ENCODE measurements around the gene KAZN. TPM values are rescaled to one million over a fixed set of nuclear protein-coding genes. Genes with fewer than 3 reads are reported as not detected.

Gene KAZN
- total RNA-seq, 2 experiments from 2014 or later, result 0.22 to 0.55 TPM

GRCh38 chr1:14873677-14874076 lies 275.2 kb downstream of the KAZN start:
- Histone ChIP-seq H3K27me3 (ENCODE audit: control insufficient read depth in 1 of 2, insufficient read depth in 2 of 2, low read length in 2 of 2) (peaks cover 0 to 12% of the 10 kb centered on the region in 2 experiments), H3K4me1 (ENCODE audit: insufficient read depth, low read length) (no peaks in the 10 kb centered on the region), H3K9me3 (ENCODE audit: control insufficient read depth in 1 of 2, insufficient read depth in 1 of 2, low read length in 2 of 2) (no peaks in the 10 kb centered on the region), H3K27ac (ENCODE audit: low read depth in 1 of 2, low read length in 2 of 2) (no peak overlapping the region), H3K36me3 (ENCODE audit: insufficient read depth, low read length) (no peaks in the 10 kb centered on the region), H3K4me3 (ENCODE audit: low read length) (no peak overlapping the region)
- H3K9me3 Mint-ChIP-seq, result no peaks in the 10 kb centered on the region
- ChIA-PET POLR2A (no interaction called here), CTCF (no interaction called here)
- intact Hi-C loops (cut with DNase I, micrococcal nuclease), result no loop called here
- ATAC-seq (ENCODE audit: poor library complexity), result no peak
- no peak for DNase-seq
- H3K27me3 Mint-ChIP-seq, result peaks cover 20% of the 10 kb centered on the region
- no peak overlapping the region for H3K27ac Mint-ChIP-seq
- TF ChIP-seq CTCF (IDR thresholded peaks at IDR 0.05), result no peak
- no peak overlapping the region for H3K4me3 Mint-ChIP-seq
- H3K4me1 Mint-ChIP-seq (ENCODE audit: low read depth), result no peaks in the 10 kb centered on the region
- no peaks in the 10 kb centered on the region for H3K36me3 Mint-ChIP-seq (ENCODE audit: low read depth)

- H3K4me3 ChIP-seq (ENCODE audit: low read length), result no peak overlapping the region
- DNase-seq, result no peak
- Mint-ChIP-seq H3K4me1 (ENCODE audit: low read depth) (no peaks in the 10 kb centered on the region), H3K27ac (no peak overlapping the region), H3K27me3 (peaks cover 15% of the 10 kb centered on the region), H3K36me3 (ENCODE audit: low read depth) (no peaks in the 10 kb centered on the region), H3K9me3 (no peaks in the 10 kb centered on the region), H3K4me3 (no peak overlapping the region)
- H3K36me3 ChIP-seq (ENCODE audit: insufficient read depth, low read length), result no peaks in the 10 kb centered on the region
- ChIA-PET CTCF (no interaction called here), POLR2A (no interaction called here)
- no peaks in the 10 kb centered on the region for H3K4me1 ChIP-seq (ENCODE audit: insufficient read depth, low read length)
- H3K27ac ChIP-seq (ENCODE audit: low read depth in 1 of 2, low read length in 2 of 2), result no peak overlapping the region
- no peak for TF ChIP-seq CTCF (IDR thresholded peaks at IDR 0.05)
- H3K9me3 ChIP-seq (ENCODE audit: control insufficient read depth in 1 of 2, insufficient read depth in 1 of 2, low read length in 2 of 2), result no peaks in the 10 kb centered on the region
- peaks cover 0 to 12% of the 10 kb centered on the region in 2 experiments for H3K27me3 ChIP-seq (ENCODE audit: control insufficient read depth in 1 of 2, insufficient read depth in 2 of 2, low read length in 2 of 2)
- intact Hi-C loops (cut with DNase I, micrococcal nuclease), result no loop called here
- ATAC-seq (ENCODE audit: poor library complexity), result no peak
These were observed 277.3 kb downstream of the KAZN start for GRCh38 chr1:14875524-14876509.

GRCh38 chr1:14876747-14877146 lies 278.3 kb downstream of the KAZN start:
- Histone ChIP-seq H3K27me3 (ENCODE audit: control insufficient read depth in 1 of 2, insufficient read depth in 2 of 2, low read length in 2 of 2) (peaks cover 0 to 10% of the 10 kb centered on the region in 2 experiments), H3K4me1 (ENCODE audit: insufficient read depth, low read length) (no peaks in the 10 kb centered on the region), H3K27ac (ENCODE audit: low read depth in 1 of 2, low read length in 2 of 2) (no peak overlapping the region), H3K9me3 (ENCODE audit: control insufficient read depth in 1 of 2, insufficient read depth in 1 of 2, low read length in 2 of 2) (no peaks in the 10 kb centered on the region), H3K4me3 (ENCODE audit: low read length) (no peak overlapping the region), H3K36me3 (ENCODE audit: insufficient read depth, low read length) (no peaks in the 10 kb centered on the region)
- ChIA-PET CTCF (no interaction called here), POLR2A (no interaction called here)
- no peak for ATAC-seq (ENCODE audit: poor library complexity)
- H3K27ac Mint-ChIP-seq, result no peak overlapping the region
- no peak for TF ChIP-seq CTCF (IDR thresholded peaks at IDR 0.05)
- no peak for DNase-seq
- no peaks in the 10 kb centered on the region for H3K4me1 Mint-ChIP-seq (ENCODE audit: low read depth)
- intact Hi-C loops (cut with DNase I, micrococcal nuclease), result no loop called here
- no peaks in the 10 kb centered on the region for H3K36me3 Mint-ChIP-seq (ENCODE audit: low read depth)
- H3K9me3 Mint-ChIP-seq, result no peaks in the 10 kb centered on the region
- no peak overlapping the region for H3K4me3 Mint-ChIP-seq
- peaks cover 15% of the 10 kb centered on the region for H3K27me3 Mint-ChIP-seq

Measured in CD4-positive, alpha-beta T cell (primary cell).